Left ventricle myocardium superior (tissue), 1 donor: ENCODE results near the gene RAB1A. TPM values are rescaled to one million over a fixed set of nuclear protein-coding genes. Genes with fewer than 3 reads are reported as not detected.
A peak's percentile ranks its signal among the peaks of the same experiment; 100 is the strongest.
"Not testable (repeated sequence)": the region's sequence is repeated elsewhere in the genome, so short reads cannot be mapped to it uniquely, and the experiment has no call there.

Experiments used
- ATAC-seq: fragments of 200-7000 bp; cut with Tn5 transposase; one replicate; pipeline ENCODE4 v1.9.1; 2020; ENCODE audit warnings: mild to moderate bottlenecking, moderate library complexity
- DNase-seq: peaks from one replicate; pipeline ENCODE4 v3.0.0-alpha.2; 2020
- intact Hi-C: fragments of 100-400 bp; cut with micrococcal nuclease; formaldehyde crosslinking; loops from one replicate; pipeline ENCODE4 v1.11.0; 2022
- long read RNA-seq: library from polyadenylated mRNA; unstranded; transcript quantifications from one replicate; pipeline ENCODE4 v2.0.0, GENCODE V29; 2021
- total RNA-seq: library from RNA; stranded (reverse); fragmentation: NEBNext Ultra II Directional; extraction: Animal tissue kit (Norgen Biotek cat#: 25700); gene quantifications from one replicate; pipeline ENCODE4 v1.2.1, GENCODE V29; 2021
- donor health status: DM: no; HTN: yes; CAD: no; lungs with severe emphysema.

RAB1A gene
- total RNA-seq: 121 TPM
- long read RNA-seq, transcript RAB1A-203 (6 exons, 2,447 nt): major isoform, 170 of 189 reads
- long read RNA-seq, partial matches to known transcripts: 3 of 189 reads
- long read RNA-seq, other reads (novel, unspliced or antisense): 14 of 189 reads

DNA sequence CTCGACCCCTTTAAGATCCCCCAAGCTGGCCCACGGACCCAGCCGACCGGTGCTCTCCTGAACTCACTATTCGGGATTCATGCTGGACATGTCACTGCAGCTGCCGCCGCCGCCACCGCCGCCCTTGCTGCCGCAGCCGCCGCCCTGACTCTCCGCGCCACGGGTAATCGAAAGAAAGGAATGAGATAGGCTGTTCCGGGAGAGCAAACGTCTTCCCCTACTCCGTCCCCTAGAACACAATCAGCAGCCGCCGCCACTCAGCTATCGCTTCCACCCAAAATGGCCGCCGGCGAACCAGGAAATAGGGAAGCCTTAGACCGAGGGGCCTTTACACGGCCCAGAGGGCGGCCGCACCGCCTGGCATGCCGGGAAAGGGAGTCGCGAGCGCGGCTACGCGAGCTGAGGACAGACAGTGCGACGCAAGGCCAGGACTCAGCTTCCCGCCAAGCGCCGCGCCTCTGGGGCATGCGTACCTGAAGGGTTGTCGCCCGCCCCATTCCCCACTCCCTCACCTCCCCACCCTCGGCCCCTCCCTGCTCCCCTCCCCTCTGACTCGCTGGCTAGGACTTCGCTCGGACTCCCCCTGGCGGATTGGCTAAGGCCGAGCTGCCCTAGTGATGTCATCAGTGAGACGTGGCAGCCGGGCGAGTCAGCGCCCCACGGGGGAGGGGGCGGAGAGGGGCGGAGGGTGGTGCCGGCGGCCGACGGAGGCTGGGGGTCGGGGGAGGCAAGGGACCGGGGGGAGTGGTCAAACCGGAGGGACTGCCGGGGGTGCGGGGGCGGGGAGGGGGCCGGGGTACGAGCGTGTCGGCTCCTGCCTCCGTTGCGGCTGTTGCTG lies at the start of gene RAB1A:
Gene RAB1A (minus strand): TSS at position 281 of the 838 bp plus-strand sequence. CDS start 191 bp downstream, at position 90.
- ATAC-seq (peak; percentile 96), DNase-seq (peak; percentile 100)
- intact Hi-C loops: loop anchor here (5.0 kb wide), 1 partner anchor 58 kb away; no protein-coding TSS in a partner anchor

DNA sequence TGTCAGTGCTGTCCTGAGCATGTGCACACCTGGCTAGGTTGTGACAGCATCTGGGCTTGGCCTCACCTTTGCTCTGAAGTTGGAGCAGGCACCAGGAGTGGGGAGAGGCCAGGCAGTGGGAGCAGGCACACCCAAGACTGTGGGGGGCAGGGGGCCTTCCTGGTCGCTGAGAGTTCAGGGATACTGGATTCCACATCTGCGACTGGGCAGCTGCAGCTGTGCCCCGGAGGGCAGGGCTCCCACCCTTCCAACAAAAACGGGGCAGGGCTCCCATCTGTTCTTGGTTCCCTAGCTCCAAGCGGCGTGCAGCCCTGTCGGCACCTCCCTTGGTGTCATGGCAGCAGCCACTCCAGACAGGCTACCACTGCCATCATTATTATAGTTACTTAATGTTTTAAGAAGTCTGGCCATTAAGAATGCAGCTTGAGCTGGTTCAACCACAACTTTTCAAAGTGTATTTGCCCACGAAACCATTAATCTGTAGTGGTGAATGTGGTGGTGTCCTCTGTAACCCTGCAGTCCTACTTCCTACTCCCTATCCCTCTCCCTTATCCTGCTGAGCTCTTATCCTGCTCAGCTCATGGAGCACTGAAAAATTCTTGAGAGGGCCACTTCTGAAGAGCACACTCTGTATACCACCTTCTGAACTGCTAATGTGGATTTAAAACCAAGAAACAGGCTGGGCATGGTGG lies 48.0 kb upstream of the RAB1A start:
- DNase-seq (no peak), ATAC-seq (no peak)
- intact Hi-C loops: no loop called here

DNA sequence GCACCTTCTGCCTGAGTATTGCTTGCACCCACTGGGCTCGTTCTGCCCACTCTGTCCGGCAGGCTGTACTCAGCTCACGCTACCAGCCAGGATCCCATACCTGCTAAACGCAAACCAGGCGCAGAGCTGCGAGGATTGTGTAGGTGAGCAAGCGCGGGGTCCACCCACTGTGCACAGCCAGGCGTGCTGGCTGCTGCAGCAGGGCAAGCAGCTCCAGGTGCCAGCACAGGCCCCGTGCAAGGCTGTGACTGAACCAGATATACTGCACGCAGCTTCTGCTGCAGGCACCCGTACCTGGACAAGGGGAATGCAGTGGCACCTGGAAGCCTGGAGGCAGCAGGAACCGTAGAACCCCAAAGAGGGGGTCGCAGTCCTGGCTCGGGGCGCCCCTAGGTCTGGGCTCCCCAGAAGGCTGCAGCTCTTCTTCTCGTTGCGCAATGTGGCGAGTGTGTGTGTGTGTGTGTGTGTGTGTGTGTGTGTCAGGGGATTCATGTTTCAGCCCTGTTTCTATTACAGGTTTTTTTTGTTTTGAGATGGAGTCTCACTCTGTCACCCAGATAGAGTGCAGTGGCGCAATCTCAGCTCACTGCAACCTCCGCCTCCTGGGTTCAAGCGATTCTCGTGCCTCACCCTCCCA lies 46.1 kb upstream of the RAB1A start:
- intact Hi-C loops: no loop called here
- DNase-seq (no peak), ATAC-seq (no peak)

DNA sequence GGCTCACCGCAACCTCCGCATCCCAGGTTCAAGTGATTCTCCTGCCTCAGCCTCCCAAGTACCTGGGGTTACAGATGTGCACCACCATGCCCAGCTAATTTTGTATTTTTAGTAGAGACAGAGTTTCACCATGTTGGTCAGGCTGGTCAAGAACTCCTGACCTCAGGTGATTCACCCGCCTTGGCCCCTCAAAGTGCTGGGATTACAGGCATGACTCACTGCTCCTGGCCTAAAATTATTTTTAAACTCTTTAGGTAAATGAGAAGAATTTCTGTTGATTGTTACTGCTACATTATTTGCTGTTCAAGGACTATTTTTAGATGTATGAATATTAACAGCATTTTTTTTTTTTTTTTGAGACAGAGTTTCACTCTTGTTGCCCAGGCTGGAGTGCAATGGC lies 44.1 kb upstream of the RAB1A start:
- ATAC-seq, DNase-seq, intact Hi-C loops: not testable (repeated sequence)

DNA sequence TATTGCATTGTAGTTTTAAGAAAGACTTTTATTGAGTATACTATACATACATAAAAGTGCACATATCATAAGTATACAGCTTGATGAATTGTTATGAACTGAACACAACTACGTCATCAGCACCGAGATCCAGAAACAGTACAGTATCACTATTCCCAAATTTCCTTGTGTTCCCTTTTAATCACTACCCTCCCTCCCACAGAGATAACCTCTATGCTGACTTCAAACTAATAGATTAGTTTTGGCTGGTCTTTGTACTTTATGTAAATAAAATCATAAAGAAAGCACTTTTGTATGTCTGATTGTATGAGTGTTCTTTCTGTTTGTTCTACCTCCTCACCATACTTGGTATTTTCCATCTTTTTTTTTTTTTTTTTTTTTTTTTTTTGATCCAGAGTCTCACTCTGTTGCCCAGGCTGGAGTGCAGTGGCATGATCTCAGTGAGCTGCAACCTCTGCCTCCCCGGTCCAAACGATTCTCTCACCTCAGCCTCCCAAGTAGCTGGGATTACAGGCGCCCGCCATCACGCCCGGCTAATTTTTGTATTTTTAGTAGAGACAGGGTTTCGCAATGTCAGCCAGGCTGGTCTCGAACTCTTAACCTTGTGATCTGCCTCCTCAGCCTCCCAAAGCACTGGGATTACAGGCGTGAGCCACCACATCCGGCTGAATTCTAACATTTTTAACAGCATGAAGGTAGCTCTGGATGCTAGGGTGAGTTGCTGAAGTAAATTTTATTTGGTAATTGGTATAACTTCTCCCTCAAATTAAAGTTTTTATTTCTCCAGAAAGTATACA lies 43.3 kb upstream of the RAB1A start:
- intact Hi-C loops: no loop called here
- DNase-seq (no peak), ATAC-seq (no peak)

DNA sequence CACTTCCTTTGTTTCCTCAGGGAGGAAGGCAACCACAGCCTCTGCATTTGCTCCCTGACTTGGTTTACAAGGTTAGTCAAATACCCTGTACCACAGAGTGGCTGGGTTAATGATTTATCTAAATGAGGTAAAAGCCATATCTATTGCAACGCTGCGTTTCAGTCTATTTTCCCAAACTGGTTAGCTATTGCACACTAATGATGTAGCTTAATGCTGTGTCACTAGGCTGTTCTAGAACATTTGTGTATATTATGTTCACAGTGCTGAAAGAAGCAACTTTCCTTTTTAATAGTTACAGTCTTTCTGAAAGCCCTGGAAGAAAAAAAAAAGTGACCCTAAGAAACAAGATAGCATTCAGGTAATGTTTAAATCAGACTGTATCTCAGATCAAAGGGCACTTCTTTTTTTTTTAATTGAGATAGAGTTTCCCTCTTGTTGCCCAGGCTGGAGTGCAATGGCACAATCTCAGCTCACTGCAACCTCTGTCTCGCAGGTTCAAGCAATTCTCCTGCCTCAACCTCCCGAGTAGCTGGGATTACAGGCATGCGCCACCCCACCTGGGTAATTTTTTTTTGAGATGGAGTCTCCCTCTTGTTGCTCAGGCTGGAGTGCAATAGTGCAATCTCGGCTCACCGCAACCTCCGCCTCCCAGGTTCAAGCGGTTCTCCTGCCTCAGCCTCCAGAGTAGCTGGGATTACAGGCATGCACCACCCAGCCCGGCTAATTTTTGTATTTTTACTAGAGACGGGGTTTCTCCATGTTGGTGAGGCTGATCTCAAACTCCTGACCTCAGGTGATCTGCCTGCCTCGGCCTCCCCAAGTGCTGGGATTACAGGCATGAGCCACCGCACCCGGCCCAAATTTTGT lies 40.9 kb upstream of the RAB1A start:
- intact Hi-C loops, DNase-seq, ATAC-seq: not testable (repeated sequence)

DNA sequence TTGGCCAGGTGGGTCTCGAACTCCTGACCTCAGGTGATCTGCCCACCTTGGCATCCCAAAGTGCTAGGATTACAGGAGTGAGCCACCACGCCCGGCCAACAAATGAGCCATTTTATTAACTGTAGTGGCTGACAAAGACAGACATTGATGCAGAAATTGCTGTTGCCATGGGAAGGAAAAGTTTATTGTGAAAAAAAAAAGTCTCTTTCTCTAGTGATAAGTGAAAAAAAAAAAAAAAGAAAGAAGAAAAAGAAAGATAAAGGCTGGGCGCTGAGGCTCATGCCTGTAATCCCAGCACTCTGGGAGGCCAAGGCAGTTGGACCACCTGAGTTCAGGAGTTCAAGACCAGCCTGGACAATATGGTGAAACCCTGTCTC lies 39.8 kb upstream of the RAB1A start:
- DNase-seq (no peak), ATAC-seq (no peak)
- intact Hi-C loops: loop anchor here (10.0 kb wide), 1 partner anchor 105 kb away; no protein-coding TSS in a partner anchor

DNA sequence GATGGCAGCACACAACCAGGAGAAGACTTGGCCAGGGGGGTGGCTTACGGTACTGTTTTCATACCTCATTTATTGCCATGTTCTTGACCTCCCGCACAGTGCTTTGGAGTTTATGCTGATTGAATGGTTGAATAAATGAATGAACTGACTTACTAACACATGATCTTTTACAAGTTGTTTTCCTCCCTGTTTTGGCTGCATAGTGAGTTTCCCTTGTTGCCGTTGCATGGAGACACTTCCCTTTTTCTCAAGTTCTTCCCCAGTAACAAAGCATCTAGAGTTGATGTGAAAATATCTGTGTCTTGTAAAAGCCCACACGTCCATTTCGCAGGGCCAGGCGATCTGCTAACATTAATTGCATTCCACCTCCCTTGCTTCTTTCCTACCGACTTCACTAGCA lies 35.7 kb upstream of the RAB1A start:
- intact Hi-C loops: loop anchor here (10.0 kb wide), 1 partner anchor 101 kb away; no protein-coding TSS in a partner anchor
- no peak for DNase-seq
- ATAC-seq: no peak

DNA sequence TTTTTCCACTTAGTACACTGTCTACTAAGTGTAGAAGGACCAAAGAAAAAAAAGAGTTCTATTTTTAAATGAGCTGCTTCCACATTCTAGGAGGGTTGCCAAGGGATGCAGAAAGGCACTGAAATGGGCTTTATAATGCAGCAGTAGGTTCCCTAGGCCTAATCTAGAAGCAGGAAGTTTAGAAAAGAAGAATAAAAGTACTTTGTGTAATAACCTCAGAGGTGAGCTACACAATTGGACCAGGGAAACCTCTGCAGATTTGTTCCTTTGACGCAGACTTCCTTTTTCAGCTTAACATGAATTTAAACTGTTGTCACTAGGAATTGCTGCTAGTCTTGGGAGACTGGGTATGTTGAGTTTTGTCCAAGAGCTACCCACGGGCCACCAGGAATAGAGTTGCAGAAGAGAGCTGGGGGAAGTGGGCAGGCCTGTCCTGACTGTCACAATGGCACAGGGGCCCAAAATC lies 34.6 kb upstream of the RAB1A start:
- DNase-seq (no peak), ATAC-seq (peak; percentile 89)
- intact Hi-C loops: loop anchor here (10.0 kb wide), 1 partner anchor 100 kb away; no protein-coding TSS in a partner anchor

DNA sequence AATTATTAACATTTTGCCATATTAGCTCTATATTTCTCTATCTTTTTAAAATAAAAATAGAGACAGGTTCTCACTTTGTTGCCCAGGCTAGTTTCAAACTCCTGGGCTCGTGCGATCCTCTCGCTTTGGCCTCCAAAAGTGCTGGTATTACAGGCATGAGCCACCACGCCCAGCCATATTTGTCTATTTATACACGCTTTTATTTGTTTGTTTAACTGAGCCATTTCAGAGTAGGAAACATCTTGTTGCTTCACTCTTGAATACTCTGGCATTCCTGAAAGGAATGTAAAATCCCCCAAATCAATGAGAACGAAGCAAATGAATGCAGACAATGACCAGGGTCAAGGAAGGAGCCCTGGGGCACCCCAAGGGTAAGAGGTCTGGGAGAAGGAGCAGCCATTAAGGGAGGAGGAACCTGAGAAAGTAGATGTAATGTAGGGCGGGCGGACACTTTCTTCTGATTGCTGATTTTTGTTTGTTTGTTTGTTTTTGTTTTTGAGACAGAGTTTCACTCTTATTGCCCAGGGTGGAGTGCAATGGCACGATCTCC lies 31.7 kb upstream of the RAB1A start:
- intact Hi-C loops: loop anchor here (10.0 kb wide), 1 partner anchor 97 kb away; no protein-coding TSS in a partner anchor
- no peak for DNase-seq
- no peak for ATAC-seq

DNA sequence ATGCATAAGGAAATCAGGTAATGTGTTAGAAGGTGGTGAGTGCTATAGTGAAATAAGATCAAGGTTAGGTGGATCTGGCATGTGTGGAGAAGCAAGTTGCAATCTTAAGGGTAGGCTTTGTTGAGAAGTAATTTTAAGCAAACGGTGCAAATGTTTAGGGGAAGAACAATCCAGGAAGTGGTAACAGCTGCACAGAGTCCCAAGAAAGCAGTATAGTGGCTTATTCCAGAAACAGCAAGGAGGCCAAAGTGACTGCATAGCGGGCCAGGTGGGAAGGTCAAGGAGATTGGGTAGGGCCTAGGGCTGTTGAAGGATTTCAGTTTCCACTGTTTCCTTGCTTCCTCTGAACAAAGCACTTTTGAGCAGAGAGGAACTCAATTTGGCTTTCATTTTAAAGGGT lies 30.0 kb upstream of the RAB1A start:
- DNase-seq (no peak), ATAC-seq (peak; percentile 33)
- intact Hi-C loops: loop anchor here (10.0 kb wide), 1 partner anchor 95 kb away; no protein-coding TSS in a partner anchor

DNA sequence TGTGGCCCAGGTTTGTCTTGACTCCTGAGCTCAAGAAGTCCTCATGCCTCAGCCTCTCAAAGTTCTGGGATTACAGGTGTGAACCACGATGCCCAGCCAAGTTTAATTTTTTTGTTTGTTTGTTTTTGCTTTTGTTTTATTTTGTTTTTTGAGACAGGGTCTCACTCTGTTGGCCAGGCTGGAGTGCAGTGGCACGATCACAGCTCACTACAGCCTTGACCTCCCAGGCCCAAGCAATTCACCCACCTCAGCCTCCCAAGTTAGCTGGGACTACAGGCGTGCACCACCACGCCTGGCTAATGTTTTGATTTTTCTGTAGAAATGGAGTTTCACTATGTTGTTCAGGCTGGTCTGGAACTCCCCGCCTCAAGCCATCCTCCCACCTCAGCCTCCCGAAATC lies 29.4 kb upstream of the RAB1A start:
- intact Hi-C loops: no loop called here
- DNase-seq: no peak
- ATAC-seq: no peak

DNA sequence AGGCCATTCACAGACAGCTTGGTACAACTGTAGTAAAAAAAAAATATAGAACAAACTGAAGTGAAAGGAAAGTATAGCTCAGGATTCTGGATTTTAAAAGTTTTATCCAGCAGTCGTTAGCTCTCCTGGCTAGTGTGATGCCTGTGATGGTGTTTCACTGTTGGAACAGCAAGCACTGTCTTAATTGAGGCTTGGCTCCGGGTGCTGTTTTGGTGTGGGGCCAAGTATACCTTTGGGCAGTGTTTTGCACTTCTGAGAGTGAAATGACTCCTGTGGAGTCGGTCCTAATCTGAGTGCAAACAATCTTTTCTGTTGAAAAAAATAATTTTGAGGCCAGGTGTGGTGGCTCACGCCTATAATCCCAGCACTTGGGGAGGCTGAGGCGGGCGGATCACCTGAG lies 28.7 kb upstream of the RAB1A start:
- intact Hi-C loops: no loop called here
- DNase-seq (no peak), ATAC-seq (no peak)

DNA sequence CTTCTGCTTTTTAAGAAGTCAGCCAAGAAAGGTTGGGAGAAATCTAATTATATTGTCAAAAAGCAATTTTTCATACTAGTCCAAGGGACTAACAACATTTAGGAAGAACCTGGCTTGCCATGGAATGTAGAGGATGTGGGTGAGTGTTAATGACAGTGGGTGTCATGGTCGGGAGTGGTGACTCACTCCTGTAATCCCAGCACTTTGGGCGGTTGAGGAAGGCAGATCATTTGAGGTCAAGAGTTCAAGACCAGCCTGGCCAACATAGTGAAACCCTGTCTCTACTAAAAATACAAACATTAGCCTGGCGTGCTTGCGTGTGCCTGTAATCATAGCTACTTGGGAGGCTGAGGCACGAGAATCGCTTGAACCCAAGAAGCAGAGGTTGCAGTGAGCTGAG lies 27.9 kb upstream of the RAB1A start:
- ATAC-seq, DNase-seq, intact Hi-C loops: not testable (repeated sequence)

DNA sequence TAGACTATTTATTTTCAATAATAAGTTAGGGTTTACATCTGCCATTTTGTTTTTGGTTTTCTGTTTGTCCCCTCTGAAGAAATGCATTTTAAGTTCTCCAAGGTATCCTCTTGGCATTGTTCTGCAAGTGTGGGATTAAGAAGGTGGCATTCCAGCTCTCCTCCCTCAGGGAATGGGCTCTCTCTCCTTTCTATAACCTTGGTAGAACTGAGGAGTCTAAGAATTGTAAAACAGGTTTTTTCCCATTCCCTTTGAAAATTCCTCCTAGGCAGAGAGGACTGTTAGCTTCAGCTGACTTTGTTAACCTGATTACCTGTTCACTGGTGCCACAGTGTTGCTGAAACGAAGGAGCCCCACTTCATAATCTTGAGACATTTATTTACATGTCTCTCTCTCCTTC lies 26.1 kb upstream of the RAB1A start:
- DNase-seq (no peak), ATAC-seq (no peak)
- intact Hi-C loops: no loop called here

DNA sequence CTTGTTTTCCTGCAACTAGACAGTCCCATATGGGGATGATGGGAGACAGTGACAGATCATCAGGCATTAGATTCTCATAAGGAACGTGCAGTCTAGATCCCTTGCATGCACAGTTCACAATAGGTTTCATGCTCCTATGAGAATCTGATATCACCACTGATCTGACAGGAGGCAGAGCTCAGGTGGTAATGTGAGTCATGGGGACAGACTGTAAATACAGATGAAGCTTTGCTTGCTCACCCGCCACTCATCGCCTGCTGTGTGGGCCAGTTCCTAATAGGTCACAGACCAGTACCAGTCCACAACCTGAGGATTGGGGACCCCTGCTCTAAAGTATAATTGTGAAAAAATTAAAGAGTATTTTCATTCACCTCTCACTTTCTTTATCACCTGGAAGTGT lies 23.6 kb upstream of the RAB1A start:
- ATAC-seq (no peak), DNase-seq (no peak)
- intact Hi-C loops: no loop called here

DNA sequence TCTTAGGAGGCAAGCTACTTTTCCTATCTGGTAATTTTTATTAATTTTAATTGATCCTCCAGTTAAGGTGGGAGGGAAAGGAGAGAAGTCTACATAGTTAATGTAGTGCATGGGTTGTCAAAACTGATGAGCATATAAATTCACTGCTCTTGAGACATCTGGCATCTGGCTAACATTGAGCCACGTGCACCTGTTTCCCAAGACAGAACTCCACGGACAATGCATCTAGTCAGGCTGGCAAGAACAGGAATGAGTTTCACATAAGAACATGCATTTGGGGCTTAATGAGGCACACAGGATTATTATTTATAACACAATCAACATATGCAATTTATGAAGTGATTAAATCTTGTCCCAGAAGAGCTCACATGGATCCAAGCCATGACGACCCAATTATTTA lies 16.2 kb upstream of the RAB1A start:
- DNase-seq (no peak), ATAC-seq (no peak)
- intact Hi-C loops: no loop called here
